Stimulated activated naive CD8-positive, alpha-beta T cell treated with anti-CD3 and anti-CD28 coated beads, Interleukin-15, Interleukin-2, amounts not matched to agents 100 ng/mL and 50 ng/mL, for 24 hours (primary cell): ENCODE measurements around the gene ELOVL7.

Experiments
- H3K27ac Mint-ChIP-seq: one replicate; pipeline ENCODE4 v1.8.0; 2021; ENCODE audit warnings: mild to moderate bottlenecking, mixed read lengths
- H3K27me3 Mint-ChIP-seq: one replicate; pipeline ENCODE4 v1.8.0; 2021; ENCODE audit warnings: mixed read lengths
- H3K36me3 Mint-ChIP-seq: one replicate; pipeline ENCODE4 v1.8.0; 2021; ENCODE audit warnings: low read depth, mixed read lengths
- H3K4me1 Mint-ChIP-seq: one replicate; pipeline ENCODE4 v1.8.0; 2021; ENCODE audit warnings: low read depth, mixed read lengths
- H3K4me3 Mint-ChIP-seq: one replicate; pipeline ENCODE4 v1.8.0; 2021; ENCODE audit warnings: mild to moderate bottlenecking, mixed read lengths
- H3K9me3 Mint-ChIP-seq: one replicate; pipeline ENCODE4 v1.8.0; 2021; ENCODE audit warnings: mixed read lengths

The ELOVL7 gene

DNA sequence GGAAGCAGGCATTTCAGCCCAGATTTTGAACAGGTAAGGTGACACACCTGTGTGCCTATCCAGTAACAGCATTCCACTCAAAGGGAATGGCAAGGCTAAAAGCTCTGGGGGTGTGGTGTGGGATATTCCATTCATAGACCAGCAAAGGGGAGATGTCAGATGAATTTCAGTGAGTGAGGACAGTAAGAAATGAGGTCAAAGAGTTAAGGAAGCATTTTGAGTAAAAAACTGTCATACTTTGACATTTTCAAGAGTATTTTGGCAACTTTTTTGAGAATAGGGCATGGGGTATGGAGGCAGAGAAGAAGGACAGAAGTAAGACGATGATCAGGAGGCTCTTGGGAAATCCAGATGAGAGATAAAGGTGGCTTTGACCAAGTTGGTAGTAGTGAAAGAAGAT is 2.2 kb upstream of the ELOVL7 start:
- Mint-ChIP-seq H3K27ac (no peak overlapping the region), H3K4me1 (peaks cover 12% of the 10 kb centered on the region), H3K4me3 (no peak overlapping the region)

DNA sequence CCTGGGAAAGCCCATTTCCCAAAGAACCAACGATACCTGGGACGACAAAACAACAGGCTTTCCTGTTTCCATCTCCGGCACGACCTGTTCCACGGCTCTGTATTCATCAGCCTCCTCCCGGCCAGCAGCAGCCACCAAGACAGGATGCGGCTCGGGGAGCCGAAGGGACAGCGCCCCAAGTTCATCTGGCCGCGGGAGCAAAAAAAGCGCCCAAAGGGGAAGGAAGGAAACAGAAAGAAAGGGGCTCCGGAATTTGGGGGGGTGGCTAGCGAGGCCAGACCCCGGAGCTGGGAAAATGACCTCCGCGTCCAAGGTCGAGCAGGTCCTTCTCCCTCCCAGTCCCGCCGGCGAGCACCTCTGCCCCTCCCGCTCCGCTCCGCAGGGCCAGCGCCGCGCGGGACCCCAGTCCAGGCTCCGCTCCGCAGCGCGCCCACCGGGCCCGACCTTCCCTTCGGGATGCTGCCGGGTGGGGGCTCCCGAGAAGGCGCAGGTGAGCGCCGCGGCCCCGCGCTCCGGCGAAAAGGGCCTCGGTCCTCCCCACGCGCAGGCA is 608 bp downstream of the ELOVL7 start:
- Mint-ChIP-seq H3K27me3 (peaks cover 63% of the 10 kb centered on the region), H3K9me3 (no peaks in the 10 kb centered on the region), H3K4me3 (peak overlapping the region; percentile 75), H3K36me3 (no peaks in the 10 kb centered on the region), H3K4me1 (peaks cover 12% of the 10 kb centered on the region), H3K27ac (no peak overlapping the region)

More for the DNA sequence above, 2.2 kb upstream of the ELOVL7 start:
- H3K9me3 Mint-ChIP-seq, result no peaks in the 10 kb centered on the region
- H3K27me3 Mint-ChIP-seq, result peaks cover 48% of the 10 kb centered on the region
- H3K36me3 Mint-ChIP-seq, result no peaks in the 10 kb centered on the region

DNA sequence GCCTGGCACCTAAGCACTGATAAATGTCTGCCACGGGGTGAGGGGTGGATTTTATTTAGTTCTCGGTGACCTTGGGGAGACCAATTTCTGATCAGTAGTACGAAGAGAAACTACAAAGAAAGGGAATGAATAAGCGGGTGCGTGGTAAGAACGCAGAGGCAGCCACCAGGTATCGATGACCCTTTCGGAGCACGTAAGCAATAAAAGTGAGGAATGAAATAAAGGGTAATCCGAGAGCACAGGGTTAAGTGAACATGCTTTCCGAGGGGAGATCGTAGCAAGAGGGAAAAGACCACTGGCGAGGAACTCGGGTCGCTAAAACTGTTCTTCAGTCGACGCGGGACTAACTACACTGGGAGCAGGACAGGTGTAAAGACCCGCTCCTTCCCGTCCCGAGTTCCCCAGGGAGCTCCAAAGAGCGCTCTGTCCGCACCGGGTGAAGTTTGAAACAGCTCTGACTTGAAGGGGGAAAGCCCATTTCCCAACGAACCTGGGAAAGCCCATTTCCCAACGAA is 1.1 kb downstream of the ELOVL7 start:
- Mint-ChIP-seq H3K4me3 (peak overlapping the region; percentile 75), H3K4me1 (peaks cover 12% of the 10 kb centered on the region), H3K27me3 (peaks cover 61% of the 10 kb centered on the region), H3K36me3 (no peaks in the 10 kb centered on the region), H3K27ac (no peak overlapping the region), H3K9me3 (no peaks in the 10 kb centered on the region)

DNA sequence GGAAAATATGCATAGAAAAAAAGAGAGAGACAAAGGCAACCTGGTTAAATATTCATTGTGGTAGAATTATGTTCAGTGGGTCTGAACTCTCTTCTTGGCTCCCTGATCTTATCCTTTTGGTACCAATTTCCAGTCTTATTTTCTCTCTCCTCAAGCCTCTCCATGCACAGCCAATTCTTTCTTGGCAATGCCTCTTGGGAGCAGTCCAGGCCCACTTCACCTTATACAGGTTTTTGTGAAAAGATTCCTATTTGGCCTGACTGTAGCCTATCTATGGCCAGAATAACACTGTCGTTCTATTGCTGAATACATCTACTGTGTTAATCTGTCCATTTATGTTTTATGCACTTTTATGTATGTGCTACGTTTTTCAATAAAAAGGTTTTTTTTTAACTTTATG is 2.7 kb downstream of the ELOVL7 start:
- H3K4me1 Mint-ChIP-seq, result peaks cover 12% of the 10 kb centered on the region
- H3K36me3 Mint-ChIP-seq, result no peaks in the 10 kb centered on the region
- H3K27me3 Mint-ChIP-seq, result peaks cover 53% of the 10 kb centered on the region
- no peak overlapping the region for H3K4me3 Mint-ChIP-seq
- H3K27ac Mint-ChIP-seq, result no peak overlapping the region
- H3K9me3 Mint-ChIP-seq, result no peaks in the 10 kb centered on the region

DNA sequence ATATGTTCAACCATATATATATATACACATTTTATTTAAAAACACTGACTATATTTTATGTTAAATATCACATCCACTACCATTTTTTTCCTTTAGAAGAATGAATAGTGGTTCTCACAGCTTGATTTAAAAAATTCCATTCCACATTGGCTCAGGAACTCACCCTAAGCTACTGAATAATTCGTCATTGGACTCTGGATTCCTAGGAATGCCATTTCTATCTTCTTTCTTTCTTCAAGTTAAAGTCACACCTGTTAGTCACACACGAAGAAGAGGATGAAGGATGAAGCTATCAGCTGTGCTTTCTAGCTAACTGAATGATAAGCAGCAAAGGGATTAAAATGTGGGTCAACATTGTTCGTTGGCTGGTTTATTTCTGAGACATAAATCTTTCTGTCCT is 7.9 kb downstream of the ELOVL7 start:
- Mint-ChIP-seq H3K4me1 (no peaks in the 10 kb centered on the region), H3K9me3 (no peaks in the 10 kb centered on the region), H3K27ac (no peak overlapping the region), H3K4me3 (no peak overlapping the region), H3K36me3 (no peaks in the 10 kb centered on the region), H3K27me3 (peaks cover 13% of the 10 kb centered on the region)

DNA sequence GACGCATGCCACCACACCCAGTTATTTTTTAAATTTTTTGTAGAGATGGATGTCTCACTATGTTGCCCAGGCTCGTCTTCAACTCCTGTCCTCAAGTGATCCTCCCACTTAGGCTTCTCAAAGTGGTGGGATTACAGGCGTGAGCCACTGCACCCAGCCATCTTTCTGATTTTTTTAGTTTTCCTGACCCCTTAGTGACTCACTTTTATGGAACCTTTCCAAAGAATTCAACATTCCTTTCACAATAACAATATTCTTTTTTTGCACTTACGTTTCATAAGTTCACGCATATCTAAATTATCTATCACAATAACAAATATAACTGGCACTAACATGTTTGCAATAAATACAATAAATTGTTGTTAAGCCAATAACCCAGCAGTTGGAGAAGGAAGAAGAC is 8.5 kb downstream of the ELOVL7 start:
- Mint-ChIP-seq H3K4me3 (no peak overlapping the region), H3K27ac (no peak overlapping the region), H3K27me3 (peaks cover 11% of the 10 kb centered on the region), H3K9me3 (no peaks in the 10 kb centered on the region), H3K36me3 (no peaks in the 10 kb centered on the region), H3K4me1 (no peaks in the 10 kb centered on the region)

DNA sequence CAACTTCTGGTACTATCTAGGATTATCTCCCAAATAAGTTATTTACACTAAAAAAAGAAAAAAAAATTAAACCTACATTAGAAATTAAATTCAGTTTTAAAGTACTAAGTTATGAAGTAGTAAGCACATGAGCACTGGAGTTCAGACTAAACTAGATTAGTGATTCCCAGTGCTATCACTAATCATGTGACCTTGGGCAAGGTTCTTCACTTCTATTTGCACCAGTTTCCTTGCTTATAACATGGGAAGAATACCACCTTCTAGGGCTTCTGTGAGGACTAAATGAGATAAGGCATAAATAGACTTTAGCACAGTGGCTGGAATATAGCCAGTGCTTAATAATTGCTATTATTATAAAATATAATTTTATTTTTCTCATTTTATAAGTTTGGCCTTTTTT is 10.5 kb downstream of the ELOVL7 start:
- Mint-ChIP-seq H3K4me1 (no peaks in the 10 kb centered on the region), H3K9me3 (no peaks in the 10 kb centered on the region), H3K4me3 (no peak overlapping the region), H3K36me3 (no peaks in the 10 kb centered on the region), H3K27me3 (no peaks in the 10 kb centered on the region), H3K27ac (no peak overlapping the region)

DNA sequence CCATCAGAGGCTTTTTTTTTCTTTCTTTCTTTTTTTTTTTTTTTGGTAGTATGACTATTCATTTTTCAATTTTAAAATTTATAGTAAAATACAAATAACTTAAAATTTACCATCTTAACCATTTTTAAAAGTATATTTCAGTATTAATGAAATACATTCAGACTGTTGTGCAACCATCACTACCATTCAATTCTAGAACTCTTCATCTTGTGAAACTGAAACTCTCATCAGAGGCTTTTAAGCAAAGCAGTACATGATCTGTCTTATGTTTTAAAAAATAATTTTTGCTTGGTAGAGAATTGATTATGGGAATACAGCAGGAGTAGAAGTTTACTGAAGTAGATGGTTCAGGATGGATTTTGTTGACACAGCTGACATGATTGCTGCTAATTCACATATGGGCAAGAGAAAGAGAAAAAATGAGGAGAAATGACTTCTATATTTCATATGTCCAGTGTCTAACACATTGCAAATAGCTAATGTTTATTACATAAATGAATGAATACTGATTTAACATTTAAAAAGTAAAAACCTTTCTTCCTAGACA is 13.4 kb downstream of the ELOVL7 start:
- no peak overlapping the region for H3K27ac Mint-ChIP-seq
- H3K36me3 Mint-ChIP-seq, result no peaks in the 10 kb centered on the region
- H3K27me3 Mint-ChIP-seq, result no peaks in the 10 kb centered on the region
- H3K4me1 Mint-ChIP-seq, result no peaks in the 10 kb centered on the region
- no peak overlapping the region for H3K4me3 Mint-ChIP-seq
- no peaks in the 10 kb centered on the region for H3K9me3 Mint-ChIP-seq

DNA sequence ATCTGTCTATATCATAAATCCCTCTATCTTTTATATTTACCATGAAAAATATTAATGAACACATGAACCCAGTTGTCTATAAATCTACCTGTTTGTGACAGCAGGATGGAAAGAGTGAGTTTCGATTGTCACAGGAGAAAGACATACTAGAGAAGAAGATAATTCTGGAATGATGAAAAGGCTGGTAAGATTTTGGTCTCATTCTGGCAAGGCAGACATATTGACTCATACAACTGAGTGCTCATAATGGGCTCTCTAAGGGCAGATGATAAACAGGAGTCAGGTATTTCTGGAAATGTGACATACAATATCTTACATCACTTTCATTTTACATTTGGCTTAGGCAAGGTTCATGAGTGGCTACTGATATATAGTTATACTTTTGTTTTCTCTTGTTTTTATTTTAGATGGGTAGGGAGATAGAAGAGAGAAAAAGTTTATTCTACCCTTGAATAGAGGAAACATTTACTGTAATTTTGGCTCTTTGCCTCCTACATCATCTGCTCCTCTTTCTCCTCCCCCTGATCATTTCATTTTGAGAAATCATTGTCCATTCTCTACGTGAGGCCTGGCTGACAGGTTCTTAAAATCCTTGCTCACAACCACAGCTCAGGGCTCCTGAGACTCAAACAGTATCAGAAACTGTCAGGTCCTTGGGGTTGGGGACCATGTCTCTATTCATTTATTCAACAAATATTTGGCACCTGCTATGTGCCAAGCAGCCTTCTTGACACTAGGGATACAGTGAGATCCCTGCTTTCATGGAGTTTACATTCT is 14.4 kb downstream of the ELOVL7 start:
- Mint-ChIP-seq H3K36me3 (no peaks in the 10 kb centered on the region), H3K4me3 (no peak overlapping the region), H3K27ac (no peak overlapping the region), H3K9me3 (no peaks in the 10 kb centered on the region), H3K4me1 (no peaks in the 10 kb centered on the region), H3K27me3 (no peaks in the 10 kb centered on the region)

DNA sequence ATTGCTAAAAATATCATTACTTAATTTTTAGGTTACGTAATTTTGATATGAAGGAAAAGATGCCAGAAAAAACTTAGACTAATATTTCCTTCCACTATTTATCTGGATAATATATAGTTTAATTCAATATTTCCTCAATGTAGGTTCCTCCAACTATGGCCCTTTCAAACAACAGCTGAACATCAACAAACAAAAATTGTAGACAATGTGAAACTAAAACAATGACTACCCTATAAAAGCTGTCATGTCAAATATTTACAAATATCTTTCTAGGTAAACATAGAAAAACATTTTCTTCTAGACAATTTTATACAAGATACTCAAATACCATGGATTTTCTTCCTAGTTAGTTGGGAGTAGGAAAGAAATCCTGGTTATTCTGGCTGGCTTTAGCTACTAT is 16.9 kb downstream of the ELOVL7 start:
- H3K36me3 Mint-ChIP-seq, result no peaks in the 10 kb centered on the region
- no peak overlapping the region for H3K4me3 Mint-ChIP-seq
- H3K27me3 Mint-ChIP-seq, result no peaks in the 10 kb centered on the region
- H3K9me3 Mint-ChIP-seq, result no peaks in the 10 kb centered on the region
- H3K27ac Mint-ChIP-seq, result no peak overlapping the region
- no peaks in the 10 kb centered on the region for H3K4me1 Mint-ChIP-seq

DNA sequence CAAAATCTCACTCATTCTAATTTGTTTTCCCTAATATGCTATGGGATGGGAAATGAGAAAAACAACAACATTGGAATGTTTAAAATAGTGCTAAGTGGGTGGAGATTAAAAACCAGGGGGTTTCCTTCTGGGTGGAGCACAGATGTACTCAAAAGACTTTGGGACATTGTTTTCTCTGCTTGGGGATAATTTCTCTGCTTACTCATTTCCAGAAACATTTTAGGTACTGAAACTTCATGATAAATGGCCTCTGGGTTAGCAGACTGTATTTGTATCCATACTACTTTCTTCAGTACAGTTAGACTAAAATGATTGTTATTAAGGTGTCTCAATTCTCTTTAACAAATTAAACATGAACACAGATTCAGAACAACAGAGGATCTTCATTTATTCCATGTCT is 17.4 kb downstream of the ELOVL7 start:
- Mint-ChIP-seq H3K27ac (no peak overlapping the region), H3K27me3 (no peaks in the 10 kb centered on the region), H3K9me3 (no peaks in the 10 kb centered on the region), H3K36me3 (no peaks in the 10 kb centered on the region), H3K4me3 (no peak overlapping the region), H3K4me1 (no peaks in the 10 kb centered on the region)

DNA sequence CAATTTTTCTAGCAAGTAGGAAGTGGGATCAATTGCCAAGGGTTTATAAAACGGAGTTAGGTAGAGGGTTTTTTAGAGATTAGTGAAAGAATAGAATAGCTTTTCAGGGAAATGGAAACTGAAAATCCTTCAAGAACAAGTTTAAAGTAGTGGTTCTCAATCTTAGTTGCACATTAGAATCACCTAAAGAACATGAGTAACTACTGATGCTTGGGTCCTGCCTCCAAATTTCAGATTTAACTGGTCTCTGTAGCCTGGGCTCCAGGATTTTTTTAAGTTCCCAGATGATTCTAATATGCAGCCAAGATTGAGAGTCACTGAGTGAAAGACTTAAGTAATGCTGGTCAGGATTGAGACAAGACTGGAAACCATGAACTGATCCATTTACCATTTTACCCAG is 20.5 kb downstream of the ELOVL7 start:
- H3K9me3 Mint-ChIP-seq, result no peaks in the 10 kb centered on the region
- H3K27me3 Mint-ChIP-seq, result no peaks in the 10 kb centered on the region
- H3K36me3 Mint-ChIP-seq, result no peaks in the 10 kb centered on the region
- no peak overlapping the region for H3K27ac Mint-ChIP-seq
- no peaks in the 10 kb centered on the region for H3K4me1 Mint-ChIP-seq
- no peak overlapping the region for H3K4me3 Mint-ChIP-seq

DNA sequence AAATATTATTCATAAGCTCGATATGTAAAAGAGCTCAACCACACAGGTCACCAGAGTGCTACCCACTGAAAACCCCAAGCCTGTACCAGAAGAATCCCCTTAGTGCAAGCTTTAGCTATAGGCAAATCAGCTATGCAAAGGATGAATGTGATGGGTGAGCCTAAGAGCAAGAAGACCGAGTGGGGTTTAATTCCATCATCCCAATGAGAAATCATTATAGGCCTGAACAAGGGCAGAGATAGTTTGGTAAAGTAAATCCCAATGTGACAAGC is 21.8 kb downstream of the ELOVL7 start:
- no peak overlapping the region for H3K4me3 Mint-ChIP-seq
- H3K36me3 Mint-ChIP-seq, result no peaks in the 10 kb centered on the region
- H3K9me3 Mint-ChIP-seq, result no peaks in the 10 kb centered on the region
- no peaks in the 10 kb centered on the region for H3K4me1 Mint-ChIP-seq
- no peaks in the 10 kb centered on the region for H3K27me3 Mint-ChIP-seq
- no peak overlapping the region for H3K27ac Mint-ChIP-seq

DNA sequence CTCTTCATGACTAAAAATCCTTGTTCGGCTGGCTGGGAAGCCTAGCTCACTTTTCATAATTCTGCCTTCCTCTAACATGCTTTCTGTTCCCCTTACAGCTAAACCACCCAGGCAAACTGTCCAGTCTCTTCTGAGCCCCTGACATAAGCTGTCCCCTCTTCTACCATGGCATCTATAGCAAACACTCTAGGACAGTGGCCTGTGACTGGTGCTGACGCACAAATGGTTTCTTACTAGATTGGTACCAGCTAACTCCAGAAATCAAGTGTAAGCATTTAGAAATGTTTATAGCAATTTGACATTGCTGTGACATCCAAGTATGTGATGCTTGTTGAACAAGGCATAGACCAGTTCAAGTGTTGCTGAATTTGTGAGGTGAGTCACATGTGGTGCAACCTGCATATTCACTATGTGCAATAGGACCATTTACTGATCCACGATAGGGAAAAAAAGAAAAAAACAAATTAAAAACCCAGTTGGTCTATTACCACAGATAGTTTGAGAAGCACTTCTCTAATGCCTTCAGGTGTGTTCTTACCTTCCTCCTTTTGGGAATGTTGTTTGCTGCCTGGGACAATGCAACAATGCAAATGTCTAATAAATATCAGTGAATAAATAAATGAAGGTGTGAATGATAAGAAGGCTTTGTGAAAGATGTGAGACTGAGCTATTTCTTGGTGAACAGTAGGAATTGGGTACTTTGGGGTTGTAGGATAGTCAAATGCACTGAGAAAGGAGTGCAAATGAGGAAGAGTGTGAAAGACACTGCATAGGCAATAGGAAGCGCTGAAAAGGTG is 22.4 kb downstream of the ELOVL7 start:
- no peaks in the 10 kb centered on the region for H3K27me3 Mint-ChIP-seq
- H3K27ac Mint-ChIP-seq, result no peak overlapping the region
- no peaks in the 10 kb centered on the region for H3K36me3 Mint-ChIP-seq
- H3K4me1 Mint-ChIP-seq, result no peaks in the 10 kb centered on the region
- H3K9me3 Mint-ChIP-seq, result no peaks in the 10 kb centered on the region
- no peak overlapping the region for H3K4me3 Mint-ChIP-seq
